NCI-H748 treated with DMSO at 0.1 percent for 48 hours (cell line): ENCODE data around the gene KIAA1217.
A peak's percentile ranks its signal among the peaks of the same experiment; 100 is the strongest.
"Not testable (repeated sequence)": the region's sequence is repeated elsewhere in the genome, so short reads cannot be mapped to it uniquely, and the experiment has no call there.

ENCODE experiments used
- DNase-seq: peaks from one replicate; lab custom pipeline; 2025; lab: John Stamatoyannopoulos, UW

Gene KIAA1217

GRCh38 chr10:24339387-24339786, 130.4 kb downstream of the KIAA1217 start:
- DNase-seq: no peak

GRCh38 chr10:24340446-24340845, 131.5 kb downstream of the KIAA1217 start:
- DNase-seq: no peak

GRCh38 chr10:24340883-24341282, 131.9 kb downstream of the KIAA1217 start:
- DNase-seq: no peak

GRCh38 chr10:24341371-24341770, 132.4 kb downstream of the KIAA1217 start:
- no peak for DNase-seq

GRCh38 chr10:24341897-24342296, 133.0 kb downstream of the KIAA1217 start:
- DNase-seq: no peak

GRCh38 chr10:24343686-24344085, 134.7 kb downstream of the KIAA1217 start:
- no peak for DNase-seq

- no peak for DNase-seq
These were observed 135.3 kb downstream of the KIAA1217 start for GRCh38 chr10:24344279-24344678.

GRCh38 chr10:24344695-24345463, 135.9 kb downstream of the KIAA1217 start:
- no peak for DNase-seq

- no peak for DNase-seq
These were observed 138.1 kb downstream of the KIAA1217 start for GRCh38 chr10:24346877-24347519.

- no peak for DNase-seq
These were observed 140.6 kb downstream of the KIAA1217 start for GRCh38 chr10:24349379-24350001.

GRCh38 chr10:24350070-24350921, 141.4 kb downstream of the KIAA1217 start:
- no peak for DNase-seq

GRCh38 chr10:24350922-24351225, 141.9 kb downstream of the KIAA1217 start:
- DNase-seq: not testable (repeated sequence)

- no peak for DNase-seq
These were observed 143.0 kb downstream of the KIAA1217 start for GRCh38 chr10:24351961-24352360.

- no peak for DNase-seq
These were observed 143.5 kb downstream of the KIAA1217 start for GRCh38 chr10:24352399-24352798.

- no peak for DNase-seq
These were observed 144.4 kb downstream of the KIAA1217 start for GRCh38 chr10:24353319-24353718.

- DNase-seq: no peak
These were observed 146.2 kb downstream of the KIAA1217 start for GRCh38 chr10:24355056-24355688.

- no peak for DNase-seq
These were observed 148.5 kb downstream of the KIAA1217 start for GRCh38 chr10:24357344-24358004.

GRCh38 chr10:24358022-24358421, 149.1 kb downstream of the KIAA1217 start:
- no peak for DNase-seq

GRCh38 chr10:24360282-24361127, 151.6 kb downstream of the KIAA1217 start:
- peak; percentile 0 for DNase-seq

GRCh38 chr10:24363070-24363469, 154.1 kb downstream of the KIAA1217 start:
- DNase-seq: no peak
